ENCODE data around the gene EXOSC2.

- TF ChIP-seq YY1 (IDR thresholded peaks at IDR 0.05; ENCODE audit: insufficient read depth, insufficient read length) (no peak), SUZ12 (IDR thresholded peaks at IDR 0.05; ENCODE audit: extremely low read depth, insufficient read depth, insufficient read length) (no peak), ZNF274 (IDR thresholded peaks at IDR 0.05; ENCODE audit: low read depth, low read length) (no peak)
These were observed 13.8 kb downstream of the EXOSC2 start for GRCh38 chr9:130707225-130707976.

Data from NT2/D1 (cell line).